ENCODE measurements around the gene OBSCN.

The OBSCN gene

GRCh38 chr1:228279011-228279721, 71.3 kb downstream of the OBSCN start:
- DNase-seq (ENCODE audit: low spot score), result no peak

- DNase-seq (ENCODE audit: low spot score), result no peak
These were observed 71.9 kb downstream of the OBSCN start for GRCh38 chr1:228279722-228280105.

- no peak for DNase-seq (ENCODE audit: low spot score)
These were observed 72.5 kb downstream of the OBSCN start for GRCh38 chr1:228280106-228280901.

GRCh38 chr1:228280961-228281591, 73.2 kb downstream of the OBSCN start:
- no peak for DNase-seq (ENCODE audit: low spot score)

- DNase-seq (ENCODE audit: low spot score), result no peak
These were observed 73.9 kb downstream of the OBSCN start for GRCh38 chr1:228281631-228282328.

GRCh38 chr1:228282329-228283042, 74.6 kb downstream of the OBSCN start:
- DNase-seq (ENCODE audit: low spot score), result no peak

GRCh38 chr1:228283043-228283371, 75.2 kb downstream of the OBSCN start:
- DNase-seq (ENCODE audit: low spot score), result no peak

- DNase-seq (ENCODE audit: low spot score), result no peak
These were observed 75.8 kb downstream of the OBSCN start for GRCh38 chr1:228283476-228284147.

- DNase-seq (ENCODE audit: low spot score), result no peak
These were observed 76.3 kb downstream of the OBSCN start for GRCh38 chr1:228284148-228284495.

- DNase-seq (ENCODE audit: low spot score), result no peak
These were observed 76.7 kb downstream of the OBSCN start for GRCh38 chr1:228284521-228284920.

GRCh38 chr1:228285661-228286504, 78.0 kb downstream of the OBSCN start:
- DNase-seq (ENCODE audit: low spot score), result no peak

- no peak for DNase-seq (ENCODE audit: low spot score)
These were observed 78.9 kb downstream of the OBSCN start for GRCh38 chr1:228286505-228287417.

GRCh38 chr1:228287541-228288425, 79.9 kb downstream of the OBSCN start:
- no peak for DNase-seq (ENCODE audit: low spot score)

- DNase-seq (ENCODE audit: low spot score), result no peak
These were observed 80.8 kb downstream of the OBSCN start for GRCh38 chr1:228288536-228289238.

GRCh38 chr1:228289239-228289849, 81.5 kb downstream of the OBSCN start:
- no peak for DNase-seq (ENCODE audit: low spot score)

GRCh38 chr1:228289996-228290881, 82.4 kb downstream of the OBSCN start:
- DNase-seq (ENCODE audit: low spot score), result no peak
